Activated naive CD8-positive, alpha-beta T cell treated with anti-CD3 and anti-CD28 coated beads, Interleukin-2, amount 50 U/mL, for 16 hours (primary cell): Measurements from ENCODE around the gene HDGF.

ENCODE experiments used
- DNase-seq: peaks from one replicate; pipeline ENCODE4 v3.0.0-alpha.2; 2020; ENCODE audit warnings: low read depth, low spot score

Gene HDGF

DNA sequence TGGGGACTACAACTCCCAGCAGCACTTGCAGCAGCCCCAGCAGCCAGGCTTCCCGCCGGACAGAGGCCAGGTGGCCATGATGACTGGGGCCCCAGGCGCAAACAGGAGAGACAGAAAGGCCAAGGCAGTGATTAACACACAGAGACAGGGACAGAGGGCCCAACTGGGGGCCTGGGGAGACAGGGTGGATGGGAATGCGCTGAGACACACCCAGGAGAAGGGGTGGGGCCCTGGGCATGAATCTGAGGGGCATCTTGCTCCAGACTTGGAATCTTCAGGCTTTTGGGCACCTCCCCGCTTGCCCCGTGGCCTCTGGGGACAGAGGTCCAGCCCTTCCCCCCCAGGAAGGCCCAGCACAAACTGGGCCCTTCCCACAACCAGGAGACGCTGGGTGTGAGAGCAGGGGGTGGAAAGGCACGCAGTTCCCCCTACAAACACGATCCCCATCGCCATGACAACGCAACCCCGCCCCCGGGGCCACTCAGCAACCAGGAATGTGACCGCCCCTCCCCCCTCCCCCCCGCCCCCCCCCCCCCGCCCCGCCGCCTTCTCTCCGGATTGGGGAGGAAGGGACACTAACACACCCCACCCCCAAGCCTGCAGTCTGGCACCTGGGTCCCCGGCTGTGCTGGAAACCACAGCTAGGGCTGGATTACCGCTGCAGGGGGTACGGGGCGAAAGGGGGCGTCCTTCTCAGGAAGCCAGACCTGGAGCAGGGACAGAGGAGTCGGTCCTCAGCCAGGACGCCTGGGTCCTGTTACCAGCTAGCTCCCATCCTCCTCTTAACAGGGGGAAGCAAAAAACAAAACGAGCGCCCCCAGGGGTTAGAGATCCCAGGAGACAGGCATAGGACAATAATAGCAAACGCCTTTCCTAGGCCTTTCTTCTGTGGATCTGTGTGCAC lies 4.5 kb downstream of the HDGF start:
- no peak for DNase-seq

DNA sequence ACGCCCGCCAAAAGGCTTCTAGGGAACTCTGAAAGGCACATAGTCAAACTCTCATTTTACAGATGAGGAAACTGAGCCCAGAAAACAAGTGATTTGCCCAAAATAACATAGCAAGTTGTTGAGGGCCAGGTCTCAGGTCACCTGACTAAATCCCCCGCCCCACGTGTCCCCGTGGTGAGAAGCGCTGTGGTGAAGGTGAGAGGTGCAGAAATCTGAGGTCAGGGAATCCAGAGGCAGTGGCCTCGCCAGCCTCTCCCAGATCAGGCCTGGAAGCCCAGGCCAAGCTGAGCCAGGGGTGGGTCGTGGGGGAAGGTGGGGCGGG lies 5.1 kb downstream of the HDGF start:
- no peak for DNase-seq

DNA sequence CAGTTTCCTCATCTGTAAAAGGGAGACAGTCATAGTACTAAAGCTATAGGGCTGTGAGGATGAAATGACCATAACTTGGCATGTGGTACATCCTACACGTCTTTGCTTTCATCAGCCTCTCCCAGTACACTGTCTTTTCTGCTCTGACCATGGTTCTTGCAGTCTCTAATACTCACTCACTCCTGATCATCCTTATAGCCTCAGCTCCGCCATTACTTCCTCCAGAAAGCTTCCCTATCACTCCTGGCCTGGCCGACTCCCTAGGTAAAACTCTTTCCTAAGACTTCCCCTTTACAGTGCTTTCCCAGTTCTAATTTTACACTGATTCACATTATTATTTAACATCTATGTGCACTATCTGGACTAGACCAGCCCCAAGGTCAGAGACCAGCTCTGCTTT lies 5.6 kb downstream of the HDGF start:
- no peak for DNase-seq

DNA sequence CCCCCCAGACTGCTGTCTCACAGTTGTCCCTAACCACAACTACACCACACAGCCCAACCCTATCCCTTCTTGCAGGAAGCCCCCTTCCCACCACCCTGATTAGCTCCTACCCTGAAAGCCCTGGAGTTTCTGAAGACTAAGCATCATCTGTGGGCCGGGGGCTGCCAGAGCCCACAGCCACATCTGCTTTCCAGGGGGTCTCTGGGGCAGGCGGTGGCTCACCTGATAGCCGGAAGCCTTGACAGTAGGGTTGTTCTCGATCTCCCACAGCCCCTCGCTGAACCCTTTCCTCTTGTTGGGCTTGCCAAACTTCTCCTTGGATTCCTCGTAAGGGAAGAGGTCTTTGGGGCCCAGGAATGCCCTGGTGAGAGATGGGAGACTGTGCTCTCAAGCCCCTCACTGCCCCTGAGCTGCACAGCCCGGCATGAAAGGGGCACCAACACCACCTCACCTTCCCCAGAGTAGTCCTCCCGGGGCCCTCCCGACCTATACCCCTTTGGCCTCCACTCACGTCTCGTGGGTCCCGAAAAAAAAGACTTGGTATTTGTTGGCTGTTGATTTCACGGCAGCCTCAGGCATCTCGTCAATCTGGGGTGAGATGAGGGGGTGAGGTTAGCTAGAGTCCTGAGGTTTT lies 6.6 kb downstream of the HDGF start:
- no peak for DNase-seq

DNA sequence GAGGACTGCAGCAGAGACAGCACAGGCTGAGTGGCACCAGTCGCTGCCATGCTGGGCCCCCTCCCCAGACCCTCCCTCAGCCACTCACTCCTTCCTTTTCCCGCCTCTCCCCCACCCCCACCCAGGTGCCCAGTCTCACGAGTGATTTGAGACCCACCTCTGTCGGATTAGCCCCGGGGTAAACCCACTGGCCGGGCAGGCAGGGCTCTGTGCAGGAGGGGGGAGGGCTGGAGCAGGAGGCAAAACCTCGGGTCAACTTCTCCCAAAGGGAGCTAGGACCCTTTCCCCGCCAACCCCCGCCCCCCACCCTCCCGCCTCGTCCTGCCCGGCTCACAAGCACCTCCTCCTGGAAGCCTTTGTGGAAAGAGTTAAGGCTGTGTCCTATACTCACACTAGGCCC lies 7.1 kb downstream of the HDGF start:
- DNase-seq: no peak

DNA sequence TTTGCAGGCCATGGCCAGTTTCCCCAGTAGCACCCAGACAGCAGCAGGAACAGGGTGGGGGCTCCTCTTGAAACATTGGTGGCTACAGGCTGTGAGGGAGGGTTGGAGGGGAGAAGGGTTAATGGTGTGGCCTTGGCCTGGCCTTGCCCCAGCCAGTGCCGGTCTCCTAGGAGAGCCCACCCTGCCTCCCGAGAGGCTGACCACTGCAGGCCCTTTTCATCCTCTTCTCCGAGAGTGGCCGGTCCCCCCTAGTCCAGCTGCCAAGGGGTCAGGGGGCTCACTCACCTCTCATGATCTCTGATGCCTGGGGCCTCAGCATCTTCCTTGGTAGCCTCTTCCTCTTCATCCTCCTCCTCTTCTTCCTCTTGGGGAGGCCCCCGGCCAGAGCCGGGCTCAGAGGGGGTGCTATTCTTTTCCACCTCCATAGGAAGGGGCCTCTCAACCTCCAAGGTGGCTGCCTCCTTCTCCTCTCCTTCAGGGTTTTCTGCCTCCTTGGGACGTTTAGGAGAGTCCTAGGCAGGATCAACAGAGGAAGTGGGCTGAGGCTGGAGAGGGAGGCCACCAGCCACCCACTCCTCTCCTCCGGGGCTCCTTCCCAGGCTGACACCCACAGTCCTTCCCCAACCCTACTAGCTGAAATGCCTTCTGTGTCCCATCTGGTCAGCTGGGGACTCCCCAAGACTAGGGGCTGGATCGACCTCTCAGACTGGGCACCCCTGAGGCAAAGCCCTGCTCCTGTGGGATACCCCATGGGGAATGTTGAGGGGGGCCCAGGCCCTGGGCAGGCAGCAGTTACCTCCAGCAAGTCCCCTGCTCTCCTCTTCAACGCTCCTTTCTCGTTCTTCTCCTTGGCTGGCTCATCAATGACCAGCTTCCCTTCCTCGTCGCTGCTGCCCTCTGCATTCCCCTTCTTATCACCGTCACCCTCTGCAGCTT lies 7.8 kb downstream of the HDGF start:
- DNase-seq: no peak

DNA sequence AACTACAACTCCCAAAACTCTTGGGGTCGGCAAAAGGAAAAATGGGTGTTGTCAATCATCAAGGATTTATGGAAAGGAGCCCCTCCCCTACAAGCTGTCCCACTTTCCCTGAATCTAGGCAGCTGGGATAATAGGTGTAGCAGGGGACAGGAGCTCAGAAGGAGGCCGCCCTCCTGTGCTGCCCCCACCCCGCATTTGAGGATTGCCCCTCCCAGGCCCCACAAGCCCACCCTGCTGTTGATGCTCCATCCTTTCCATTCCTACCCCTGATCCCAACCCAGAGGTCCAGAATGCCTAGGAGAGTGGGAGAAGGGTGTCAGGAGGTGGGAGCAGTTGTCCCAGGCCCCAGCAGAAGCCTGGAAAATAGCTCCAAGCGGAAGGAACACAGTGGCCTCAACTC lies 8.7 kb downstream of the HDGF start:
- no peak for DNase-seq

GRCh38 chr1:156742017-156742416 lies 9.5 kb downstream of the HDGF start:
- DNase-seq: no peak

DNA sequence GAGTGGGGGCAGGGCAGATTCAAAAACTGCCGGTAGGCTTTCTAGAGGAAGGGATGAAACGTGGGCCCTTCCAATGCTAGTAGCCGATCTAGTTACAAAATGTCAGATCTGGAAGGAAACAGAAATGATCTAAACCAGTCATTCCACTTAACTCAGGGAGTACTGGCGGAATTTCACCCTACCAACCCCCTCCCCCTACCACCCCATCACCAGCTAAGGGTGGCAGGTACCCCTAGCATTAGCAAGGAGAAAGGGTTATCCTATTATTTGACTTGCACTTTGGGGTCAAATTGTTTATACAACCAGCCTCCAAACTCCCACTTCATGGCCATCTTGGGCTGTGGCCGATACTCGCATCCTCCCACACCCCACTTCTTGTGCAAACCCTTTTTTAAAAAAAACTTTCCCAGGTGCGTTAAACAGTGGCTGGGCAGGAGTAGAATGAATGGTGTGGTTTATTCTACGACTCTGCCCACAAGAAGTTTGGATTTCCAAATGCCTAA lies 9.9 kb downstream of the HDGF start:
- DNase-seq: no peak

DNA sequence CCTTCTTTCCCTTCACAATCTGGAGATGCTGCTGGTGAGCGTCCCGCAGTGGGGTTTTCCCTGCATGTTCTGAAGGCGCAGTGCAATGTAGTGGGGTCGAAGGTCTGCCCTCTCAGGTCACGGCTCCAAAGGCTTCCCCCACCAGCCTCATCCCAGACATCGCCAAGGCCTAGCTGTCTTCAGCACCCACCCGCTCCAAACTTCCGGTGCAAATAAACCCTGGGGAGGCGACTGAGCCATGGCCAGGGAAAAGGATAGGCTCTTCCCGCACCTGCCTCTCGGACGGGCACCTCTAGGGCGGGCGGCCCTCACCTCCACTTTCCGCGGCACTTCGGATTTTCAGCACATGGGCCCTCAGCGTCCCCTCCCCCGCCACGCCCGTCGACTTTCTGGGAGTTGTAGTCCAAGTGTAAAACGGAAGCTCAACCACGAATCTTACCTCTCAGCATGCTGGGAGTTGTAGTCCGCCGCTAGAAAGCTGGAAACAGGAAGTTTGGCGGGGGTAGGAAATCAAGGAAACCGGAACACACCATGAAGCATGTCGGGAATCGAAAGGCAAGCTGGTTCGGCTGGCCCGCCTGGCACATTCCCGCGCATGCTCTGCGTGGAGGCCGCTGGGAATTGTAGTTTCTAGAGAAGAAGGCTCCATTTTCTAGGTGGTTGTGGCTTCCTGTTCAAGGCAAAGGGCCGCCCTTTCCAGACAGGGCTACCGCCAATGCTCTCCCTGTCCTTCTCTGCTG lies 10.6 kb downstream of the HDGF start, which contains the start of gene MRPL24:
TSS of gene MRPL24 (minus strand) at position 348 of the 740 bp plus-strand sequence. CDS start 2,384 bp downstream, outside the sequence.
- DNase-seq: peak; percentile 96

DNA sequence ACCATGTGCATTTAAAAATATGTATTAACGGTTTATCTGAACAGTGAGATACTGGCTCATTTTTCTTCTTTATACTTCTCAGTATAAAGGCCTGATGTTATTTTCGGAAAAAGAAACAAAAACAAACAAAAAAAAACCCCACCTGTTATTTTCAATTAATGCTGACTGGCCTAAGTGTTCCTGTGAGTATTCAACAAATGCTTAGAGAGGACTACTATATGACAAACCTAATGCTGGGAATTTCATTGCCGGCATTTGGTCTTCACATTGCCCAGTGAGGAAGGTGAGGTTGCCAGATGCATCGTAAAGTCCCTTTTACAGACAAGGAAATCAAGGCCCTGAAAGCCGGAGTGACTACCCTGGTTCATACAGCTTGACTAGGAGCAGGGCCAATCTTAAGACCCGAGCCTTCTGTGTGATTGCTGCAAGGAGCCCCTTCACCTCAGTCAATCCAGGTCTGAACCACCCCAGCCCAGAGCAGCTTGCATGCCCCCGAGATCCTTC lies 11.2 kb downstream of the HDGF start:
- DNase-seq: no peak

GRCh38 chr1:156738916-156739315 lies 12.6 kb downstream of the HDGF start:
- DNase-seq: no peak

DNA sequence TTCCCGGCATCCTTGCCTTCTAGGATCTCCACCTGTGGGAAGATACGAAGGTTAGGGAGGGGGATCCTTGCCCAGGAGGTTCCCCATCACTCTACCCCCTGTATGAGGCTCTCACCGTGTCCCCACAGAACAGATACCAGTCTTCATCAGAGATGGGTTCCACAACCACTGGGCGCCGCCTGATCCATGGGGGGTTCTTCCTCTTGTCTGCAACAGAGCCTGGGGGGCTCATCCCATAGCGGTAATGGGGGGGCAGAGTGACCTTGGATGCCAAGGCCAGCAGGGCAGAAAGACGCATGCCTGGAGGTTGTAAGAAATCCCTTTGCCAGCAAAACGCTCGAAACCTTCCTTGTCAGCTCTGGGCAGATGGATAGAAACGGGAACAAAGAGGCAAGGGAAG lies 13.1 kb downstream of the HDGF start:
- no peak for DNase-seq

- no peak for DNase-seq
Measured at GRCh38 chr1:156733989-156734584, 17.4 kb downstream of the HDGF start.

DNA sequence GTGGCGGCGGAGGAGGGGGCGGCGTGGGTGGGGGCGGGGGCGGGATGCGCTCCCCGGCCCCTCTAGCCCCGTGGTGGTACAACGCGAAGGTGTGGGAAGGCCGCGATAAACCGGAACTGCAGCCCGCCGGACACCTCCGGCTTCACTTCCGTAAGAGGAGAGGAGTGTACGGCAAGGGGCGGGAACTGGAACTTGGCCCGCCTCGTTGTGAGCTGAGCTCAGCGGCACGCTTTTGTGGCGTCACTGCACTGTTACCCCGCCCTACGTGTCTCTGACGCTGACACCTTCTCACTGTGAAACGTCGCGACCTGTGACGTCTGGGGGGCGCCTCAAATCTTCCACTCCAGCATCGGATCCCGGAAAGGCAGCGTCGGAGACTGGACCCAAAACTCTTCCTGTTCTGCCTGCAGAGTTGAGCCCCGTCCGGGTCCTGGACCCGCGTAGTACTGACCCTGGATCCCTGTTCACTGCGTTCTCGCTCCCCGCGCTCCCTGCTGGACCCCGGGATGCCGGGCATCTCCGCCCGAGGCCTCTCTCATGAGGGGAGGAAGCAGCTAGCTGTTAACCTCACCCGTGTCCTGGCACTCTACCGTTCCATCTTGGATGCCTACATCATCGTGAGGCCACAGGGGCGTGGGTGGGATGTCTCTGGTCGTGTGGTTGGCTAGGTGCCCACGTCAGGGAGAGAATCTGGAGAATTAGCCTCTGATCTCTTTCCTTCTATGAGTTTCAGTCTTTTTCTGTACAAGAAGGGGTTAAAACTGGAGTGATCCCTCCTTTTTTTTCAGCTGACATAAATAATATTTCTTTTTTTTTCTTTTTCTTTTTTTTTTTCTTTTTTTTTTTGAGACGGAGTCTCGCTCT lies 22.6 kb downstream of the HDGF start, which contains the start of gene ISG20L2:
TSS of gene ISG20L2 (minus strand) at position 168 of the 864 bp plus-strand sequence. CDS start 1,114 bp downstream, outside the sequence.
- peak; percentile 87 for DNase-seq

- DNase-seq: peak; percentile 66
Measured at GRCh38 chr1:156727926-156728598, 23.4 kb downstream of the HDGF start, which contains the start of gene METTL25B. Gene METTL25B, plus strand, starts transcription at chr1:156728469. Its CDS starts 636 bp downstream, at chr1:156729105.

- no peak for DNase-seq
Measured at GRCh38 chr1:156727492-156727891, 24.0 kb downstream of the HDGF start.

DNA sequence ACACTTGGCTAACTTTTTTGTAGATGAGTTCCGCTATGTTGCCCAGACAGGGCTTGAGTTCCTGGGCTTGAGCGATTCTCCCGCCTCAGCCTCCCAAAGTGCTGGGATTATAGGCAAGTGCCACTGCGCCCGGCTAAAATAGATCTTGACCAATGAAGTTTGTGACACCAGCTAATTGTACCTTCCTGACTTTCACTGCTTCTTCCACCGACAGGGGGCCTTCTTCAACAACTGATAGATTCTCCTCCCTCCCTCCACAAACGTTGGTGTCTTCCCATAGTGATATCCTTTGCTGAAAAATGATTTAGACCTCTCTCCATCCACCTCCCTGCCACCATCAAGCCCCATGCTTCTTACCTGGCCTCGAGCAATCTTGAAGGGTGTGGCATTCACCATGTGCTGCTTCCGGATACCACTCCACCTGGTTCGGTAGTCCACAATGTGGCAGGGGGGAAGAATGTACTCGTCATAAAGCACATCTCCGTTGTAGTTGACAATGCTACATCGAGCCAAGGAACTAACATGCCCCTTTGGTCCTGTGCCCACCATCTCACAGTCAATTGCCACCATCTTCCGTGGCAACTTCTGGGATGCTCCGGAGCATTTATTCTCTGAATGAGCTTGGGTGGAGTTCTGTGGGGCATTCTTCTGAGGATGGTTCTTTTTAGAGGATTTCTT lies 24.8 kb downstream of the HDGF start:
- DNase-seq: no peak
